A549 treated with AZD2906 at 1 μM for 4 hours (cell line): ENCODE results near the gene SYCP1. TPM values are rescaled to one million over a fixed set of nuclear protein-coding genes. Genes with fewer than 3 reads are reported as not detected.

Experiments used
- total RNA-seq: library from RNA; stranded (reverse); fragments of 200-300 nt; extraction: Qiagen RNA extraction; gene quantifications from 5 replicates; pipeline ENCODE4 v1.2.3, GENCODE V29; 2022

Gene SYCP1, protein sequence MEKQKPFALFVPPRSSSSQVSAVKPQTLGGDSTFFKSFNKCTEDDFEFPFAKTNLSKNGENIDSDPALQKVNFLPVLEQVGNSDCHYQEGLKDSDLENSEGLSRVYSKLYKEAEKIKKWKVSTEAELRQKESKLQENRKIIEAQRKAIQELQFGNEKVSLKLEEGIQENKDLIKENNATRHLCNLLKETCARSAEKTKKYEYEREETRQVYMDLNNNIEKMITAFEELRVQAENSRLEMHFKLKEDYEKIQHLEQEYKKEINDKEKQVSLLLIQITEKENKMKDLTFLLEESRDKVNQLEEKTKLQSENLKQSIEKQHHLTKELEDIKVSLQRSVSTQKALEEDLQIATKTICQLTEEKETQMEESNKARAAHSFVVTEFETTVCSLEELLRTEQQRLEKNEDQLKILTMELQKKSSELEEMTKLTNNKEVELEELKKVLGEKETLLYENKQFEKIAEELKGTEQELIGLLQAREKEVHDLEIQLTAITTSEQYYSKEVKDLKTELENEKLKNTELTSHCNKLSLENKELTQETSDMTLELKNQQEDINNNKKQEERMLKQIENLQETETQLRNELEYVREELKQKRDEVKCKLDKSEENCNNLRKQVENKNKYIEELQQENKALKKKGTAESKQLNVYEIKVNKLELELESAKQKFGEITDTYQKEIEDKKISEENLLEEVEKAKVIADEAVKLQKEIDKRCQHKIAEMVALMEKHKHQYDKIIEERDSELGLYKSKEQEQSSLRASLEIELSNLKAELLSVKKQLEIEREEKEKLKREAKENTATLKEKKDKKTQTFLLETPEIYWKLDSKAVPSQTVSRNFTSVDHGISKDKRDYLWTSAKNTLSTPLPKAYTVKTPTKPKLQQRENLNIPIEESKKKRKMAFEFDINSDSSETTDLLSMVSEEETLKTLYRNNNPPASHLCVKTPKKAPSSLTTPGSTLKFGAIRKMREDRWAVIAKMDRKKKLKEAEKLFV
- not detected in 5 replicates for total RNA-seq

DNA sequence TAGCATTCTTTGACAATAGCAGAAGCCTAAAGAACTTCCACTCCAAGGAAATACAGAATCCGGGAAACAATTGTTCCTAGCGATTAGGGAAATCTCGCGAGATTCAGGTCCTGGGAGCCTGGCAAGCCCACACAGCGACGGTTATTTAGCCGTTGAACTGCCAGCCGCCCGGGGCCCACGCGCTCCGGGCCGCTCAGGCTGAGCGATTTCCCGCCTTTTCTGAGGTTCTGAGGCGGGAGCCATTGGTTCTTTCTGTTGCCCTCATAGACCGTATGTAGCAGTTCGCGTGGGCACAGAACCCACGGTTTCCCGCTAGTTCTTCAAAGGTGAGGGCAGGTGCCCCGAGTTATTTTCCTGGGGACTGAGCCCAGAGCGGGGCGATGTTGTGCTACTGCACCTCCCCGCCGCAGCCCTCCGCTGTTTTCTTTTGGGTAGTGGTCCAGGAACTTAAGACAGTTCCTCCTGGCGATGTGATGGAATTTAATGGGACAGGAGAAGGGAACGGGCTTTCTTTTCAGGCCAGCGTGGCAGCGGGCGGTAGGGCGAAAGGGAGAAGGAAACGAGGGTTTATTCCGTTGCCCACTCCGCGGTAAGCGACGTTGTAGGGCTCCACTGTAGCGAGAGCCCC lies at the start of gene SYCP1:
Gene SYCP1, plus strand, starts transcription at position 171 of the 628 bp plus-strand sequence. CDS start 602 bp downstream, outside the sequence.

DNA sequence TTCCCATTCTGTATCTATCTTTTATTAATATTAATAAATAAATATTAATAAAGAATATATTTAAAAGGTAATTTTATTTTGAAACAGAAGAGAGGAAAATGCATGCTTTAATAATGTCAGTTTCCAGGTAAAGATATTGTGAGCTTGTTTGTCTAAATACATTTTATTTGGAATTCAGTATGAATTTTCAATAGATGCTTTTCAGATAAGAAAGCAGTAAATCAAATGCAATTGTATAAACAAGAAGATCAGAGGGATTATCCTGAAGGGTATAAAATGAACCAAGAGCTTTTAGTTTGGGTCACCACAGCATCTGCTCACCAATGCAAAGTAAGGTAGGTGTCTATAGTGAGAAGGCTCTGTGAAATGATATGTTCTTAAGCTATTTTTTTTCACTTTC lies 174.9 kb downstream of the SYCP1 start, which contains the start of gene TSHB:
Gene TSHB, plus strand, starts transcription at position 301 of the 400 bp plus-strand sequence. CDS start 3,537 bp downstream, outside the sequence.

Other genes with a start within 250 kb of the SYCP1 start
- 0.32 to 0.51 TPM (median 0.40 TPM) in 5 replicates for gene DENND2C, start 184.8 kb upstream of the SYCP1 start, total RNA-seq
- gene AMPD1, start 159.3 kb upstream of the SYCP1 start, total RNA-seq, result not detected in 5 replicates
- 25.7 to 36.2 TPM (median 28.6 TPM) in 5 replicates for gene NRAS, start 138.1 kb upstream of the SYCP1 start, total RNA-seq
- gene CSDE1, start 96.9 kb upstream of the SYCP1 start, total RNA-seq, result 114 to 170 TPM (median 119 TPM) in 5 replicates
- gene SIKE1, start 74.2 kb upstream of the SYCP1 start, total RNA-seq, result 14.0 to 19.3 TPM (median 17.1 TPM) in 5 replicates
- gene TSHB, start 175.0 kb downstream of the SYCP1 start, total RNA-seq, result not detected in 5 replicates
- 0.68 to 1.3 TPM (median 0.86 TPM) in 5 replicates for gene TSPAN2, start 234.6 kb downstream of the SYCP1 start, total RNA-seq